Kidney epithelial cell (primary cell): ENCODE measurements around the gene SLC39A11. TPM values are rescaled to one million over a fixed set of nuclear protein-coding genes. Genes with fewer than 3 reads are reported as not detected.

Experiments
- DNase-seq: peaks from one replicate; pipeline ENCODE4 v3.0.0-alpha.2; 2010; ENCODE audit warnings: low read depth
- H3K27me3 ChIP-seq: 2 replicates; pipeline ENCODE4 v1.6.0; 2011; ENCODE audit warnings: low read length; ENCODE audit not compliant: control insufficient read depth, insufficient read depth
- H3K36me3 ChIP-seq: 2 replicates; pipeline ENCODE4 v1.5.1; 2011; ENCODE audit warnings: low read length; ENCODE audit not compliant: control insufficient read depth, insufficient read depth
- H3K4me3 ChIP-seq: 2 replicates; pipeline ENCODE4 v1.5.1; 2011; ENCODE audit warnings: low read depth, mild to moderate bottlenecking, control low read depth, low read length
- total RNA-seq: library from RNA; depleted of rRNA; stranded (reverse); fragments of >200 nt; gene quantifications from 2 replicates; pipeline ENCODE4 v1.2.3, GENCODE V29; 2015
- TF ChIP-seq, protein P1 (sequence below): IDR thresholded peaks from 2 replicates; pipeline ENCODE4 v1.5.1; 2011; ENCODE audit warnings: mild to moderate bottlenecking, moderate library complexity, low read length, control low read depth, inconsistent platforms; ENCODE audit not compliant: insufficient read depth, poor library complexity, severe bottlenecking

Gene SLC39A11
- total RNA-seq, 1 donor from 2014 or later, result 13.0 TPM

DNA sequence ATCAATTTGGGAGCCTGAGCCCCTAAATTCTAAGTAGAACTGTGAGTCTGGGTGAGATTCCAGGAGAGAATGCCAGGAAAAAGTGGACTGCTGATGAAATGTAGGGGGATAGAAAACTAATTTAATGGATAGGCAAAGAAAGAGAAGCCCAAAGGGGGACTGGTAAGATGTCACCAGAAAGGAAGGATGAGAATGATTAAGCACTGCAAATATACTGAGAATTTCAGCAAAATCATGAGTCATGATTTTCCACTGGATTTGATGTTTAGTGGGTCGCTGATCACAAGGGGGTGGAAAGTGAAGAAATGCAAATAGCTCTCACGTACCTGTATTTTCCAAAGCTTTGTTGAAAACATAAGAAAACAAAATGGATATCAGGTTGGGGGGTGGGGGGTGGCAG is 201.8 kb downstream of the SLC39A11 start:
- TF ChIP-seq, protein P1, sequence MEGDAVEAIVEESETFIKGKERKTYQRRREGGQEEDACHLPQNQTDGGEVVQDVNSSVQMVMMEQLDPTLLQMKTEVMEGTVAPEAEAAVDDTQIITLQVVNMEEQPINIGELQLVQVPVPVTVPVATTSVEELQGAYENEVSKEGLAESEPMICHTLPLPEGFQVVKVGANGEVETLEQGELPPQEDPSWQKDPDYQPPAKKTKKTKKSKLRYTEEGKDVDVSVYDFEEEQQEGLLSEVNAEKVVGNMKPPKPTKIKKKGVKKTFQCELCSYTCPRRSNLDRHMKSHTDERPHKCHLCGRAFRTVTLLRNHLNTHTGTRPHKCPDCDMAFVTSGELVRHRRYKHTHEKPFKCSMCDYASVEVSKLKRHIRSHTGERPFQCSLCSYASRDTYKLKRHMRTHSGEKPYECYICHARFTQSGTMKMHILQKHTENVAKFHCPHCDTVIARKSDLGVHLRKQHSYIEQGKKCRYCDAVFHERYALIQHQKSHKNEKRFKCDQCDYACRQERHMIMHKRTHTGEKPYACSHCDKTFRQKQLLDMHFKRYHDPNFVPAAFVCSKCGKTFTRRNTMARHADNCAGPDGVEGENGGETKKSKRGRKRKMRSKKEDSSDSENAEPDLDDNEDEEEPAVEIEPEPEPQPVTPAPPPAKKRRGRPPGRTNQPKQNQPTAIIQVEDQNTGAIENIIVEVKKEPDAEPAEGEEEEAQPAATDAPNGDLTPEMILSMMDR, result no peak
- no peak for DNase-seq
- H3K36me3 ChIP-seq, result no peaks in the 10 kb centered on the region
- no peaks in the 10 kb centered on the region for H3K27me3 ChIP-seq
- no peak overlapping the region for H3K4me3 ChIP-seq

DNA sequence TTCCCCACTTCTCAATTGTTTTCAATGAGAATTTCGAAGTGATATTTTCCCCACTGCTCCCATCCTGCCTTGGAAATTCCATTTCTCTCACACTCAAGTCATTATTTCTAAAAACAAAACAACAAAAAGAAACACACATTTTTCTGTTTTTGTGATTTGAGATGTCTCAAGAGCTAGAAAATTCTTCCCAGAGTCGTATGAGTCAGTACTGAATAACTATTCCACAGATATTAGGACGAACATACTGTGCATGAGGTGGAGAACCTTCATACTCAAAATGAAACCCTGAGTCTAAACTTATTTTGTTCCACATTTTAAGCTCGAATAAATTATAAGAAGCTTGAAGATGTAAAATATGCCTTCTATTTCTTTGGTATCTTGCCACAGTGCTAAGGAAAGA is 204.6 kb downstream of the SLC39A11 start:
- Histone ChIP-seq H3K27me3 (no peaks in the 10 kb centered on the region), H3K4me3 (no peak overlapping the region), H3K36me3 (no peaks in the 10 kb centered on the region)
- TF ChIP-seq, protein P1, result no peak
- DNase-seq, result no peak

DNA sequence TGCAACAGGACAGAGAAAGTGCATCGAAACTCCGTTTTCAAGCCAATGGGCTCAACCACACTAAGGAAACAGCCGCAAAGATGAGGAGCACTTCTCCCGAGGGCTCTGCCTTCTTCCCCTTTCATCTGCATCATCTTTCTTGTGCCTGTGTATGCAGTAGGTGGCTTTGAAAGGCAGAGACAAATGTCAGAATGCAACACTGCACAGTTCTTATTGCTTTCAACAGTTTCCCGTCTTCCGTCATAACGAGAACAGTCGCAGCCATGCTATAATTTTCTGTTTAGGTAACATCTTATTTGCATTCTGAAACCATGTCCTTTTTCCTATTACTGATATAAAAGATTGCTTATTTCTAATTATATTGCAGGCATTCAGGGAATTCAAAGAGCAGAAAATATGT is 205.2 kb downstream of the SLC39A11 start:
- no peak for DNase-seq
- Histone ChIP-seq H3K27me3 (no peaks in the 10 kb centered on the region), H3K36me3 (no peaks in the 10 kb centered on the region), H3K4me3 (no peak overlapping the region)
- TF ChIP-seq, protein P1, result no peak

DNA sequence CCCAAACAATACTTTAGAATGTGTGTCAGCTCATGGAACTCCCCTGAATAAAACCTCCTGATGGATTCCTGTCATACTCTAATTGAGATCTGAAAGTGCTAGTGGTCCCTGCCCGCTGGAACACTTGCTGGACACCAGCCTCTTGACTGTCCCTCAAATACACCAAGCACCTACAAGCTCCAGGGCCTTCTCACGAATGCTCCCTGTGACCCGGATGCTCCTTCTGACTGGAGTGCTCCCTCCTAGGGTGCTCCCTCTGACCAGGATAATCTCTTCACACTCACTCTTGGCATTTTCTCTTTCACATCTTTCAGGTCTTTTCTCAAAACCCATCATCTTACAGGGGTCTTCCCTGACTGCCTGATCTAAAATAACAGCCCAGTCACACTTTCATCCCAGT is 205.9 kb downstream of the SLC39A11 start:
- H3K36me3 ChIP-seq, result no peaks in the 10 kb centered on the region
- no peak for DNase-seq
- H3K27me3 ChIP-seq, result no peaks in the 10 kb centered on the region
- H3K4me3 ChIP-seq, result no peak overlapping the region
- TF ChIP-seq, protein P1, result no peak

DNA sequence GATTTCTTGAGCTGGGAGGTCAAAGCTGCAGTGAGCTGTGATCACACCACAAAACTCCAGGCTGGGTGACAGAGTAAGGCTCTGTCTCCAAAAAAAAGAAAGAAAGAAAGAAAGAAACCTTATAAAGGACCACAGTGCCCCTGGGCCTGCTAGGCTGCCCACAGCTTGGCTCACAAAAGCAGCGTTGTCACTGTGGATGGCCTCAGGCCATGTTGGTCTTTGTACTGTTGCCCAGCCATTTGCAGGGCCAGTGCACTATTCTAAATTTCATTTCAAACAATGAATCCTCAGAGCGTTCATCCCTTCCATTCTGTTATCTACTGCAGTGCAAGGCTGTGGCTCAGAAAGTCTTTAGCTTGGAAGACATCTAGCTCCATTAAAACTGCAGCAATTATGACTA is 208.4 kb downstream of the SLC39A11 start:
- TF ChIP-seq, protein P1, result no peak
- Histone ChIP-seq H3K4me3 (no peak overlapping the region), H3K27me3 (no peaks in the 10 kb centered on the region), H3K36me3 (no peaks in the 10 kb centered on the region)
- DNase-seq, result no peak

DNA sequence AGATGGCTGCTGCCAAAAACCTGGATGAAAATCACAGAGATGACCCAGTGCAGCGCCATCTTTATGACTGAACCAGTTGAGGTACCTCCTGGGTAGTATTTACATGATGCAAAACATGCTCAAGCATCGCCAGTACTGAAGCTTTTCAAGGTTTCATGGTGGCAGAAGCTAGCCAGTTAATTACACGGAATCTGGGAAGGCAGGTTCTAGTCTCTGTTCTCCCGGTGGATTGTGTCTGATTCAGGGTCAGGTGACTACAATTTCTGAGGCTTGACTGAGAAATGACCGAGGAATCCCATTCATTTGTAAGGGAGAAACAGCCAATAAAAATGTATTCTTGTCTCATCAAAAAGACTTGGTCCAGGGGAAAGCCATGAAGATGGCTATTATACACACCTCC is 209.1 kb downstream of the SLC39A11 start:
- TF ChIP-seq, protein P1, result no peak
- Histone ChIP-seq H3K27me3 (no peaks in the 10 kb centered on the region), H3K4me3 (no peak overlapping the region), H3K36me3 (no peaks in the 10 kb centered on the region)
- DNase-seq, result no peak
